ENCODE results near the gene SETX. TPM values are rescaled to one million over a fixed set of nuclear protein-coding genes. Genes with fewer than 3 reads are reported as not detected.

SETX gene
- total RNA-seq, 4 donors from 2014 or later, result 52.5 to 79.4 (median 69.7) TPM

DNA sequence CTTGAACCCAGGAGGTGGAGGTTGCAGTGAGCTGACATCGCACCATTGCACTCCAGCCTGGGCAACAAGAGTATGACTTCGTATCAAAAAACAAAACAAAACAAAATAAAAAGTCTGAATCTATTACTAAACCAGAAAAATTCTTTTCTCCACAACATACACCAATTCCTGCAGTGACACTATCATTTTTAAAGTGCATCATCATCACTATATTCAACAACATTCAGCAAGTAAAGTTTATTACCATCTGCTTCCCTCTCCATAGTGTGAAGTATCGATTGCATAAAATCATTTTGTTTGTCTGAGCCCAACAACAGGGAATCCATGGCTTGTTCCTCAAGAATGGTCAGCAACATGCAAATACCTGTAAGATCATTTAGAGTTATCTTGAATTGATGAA is 20.4 kb downstream of the SETX start:
- ATAC-seq (ENCODE audit: low FRiP score) (no peak), DNase-seq (ENCODE audit: low spot score) (no peak)
- no peak for TF ChIP-seq CTCF (IDR thresholded peaks at IDR 0.05)

DNA sequence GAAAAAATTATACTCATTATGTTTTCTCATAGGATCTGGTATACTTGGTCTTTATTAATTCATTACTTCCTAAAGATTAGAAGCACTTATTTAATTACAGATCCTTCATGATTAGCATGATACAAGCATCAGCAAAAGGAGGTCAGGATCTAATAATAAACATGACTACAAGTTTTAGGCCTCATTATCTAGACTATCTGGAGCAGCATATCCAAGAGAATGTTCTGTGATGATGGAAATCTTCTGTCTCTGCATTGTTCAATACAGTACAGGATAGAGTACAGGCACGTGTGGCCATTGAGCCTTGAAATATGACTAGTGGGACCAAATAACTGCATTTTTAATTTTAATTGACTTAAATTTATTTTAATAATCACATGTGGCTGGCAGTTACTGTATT is 21.2 kb downstream of the SETX start:
- ATAC-seq (ENCODE audit: low FRiP score) (no peak), DNase-seq (ENCODE audit: low spot score) (no peak)
- no peak for TF ChIP-seq CTCF (IDR thresholded peaks at IDR 0.05)

GRCh38 chr9:132328580-132328979 is 26.2 kb downstream of the SETX start:
- no peak for TF ChIP-seq CTCF (IDR thresholded peaks at IDR 0.05)
- ATAC-seq (ENCODE audit: low FRiP score) (no peak), DNase-seq (ENCODE audit: low spot score) (no peak)

DNA sequence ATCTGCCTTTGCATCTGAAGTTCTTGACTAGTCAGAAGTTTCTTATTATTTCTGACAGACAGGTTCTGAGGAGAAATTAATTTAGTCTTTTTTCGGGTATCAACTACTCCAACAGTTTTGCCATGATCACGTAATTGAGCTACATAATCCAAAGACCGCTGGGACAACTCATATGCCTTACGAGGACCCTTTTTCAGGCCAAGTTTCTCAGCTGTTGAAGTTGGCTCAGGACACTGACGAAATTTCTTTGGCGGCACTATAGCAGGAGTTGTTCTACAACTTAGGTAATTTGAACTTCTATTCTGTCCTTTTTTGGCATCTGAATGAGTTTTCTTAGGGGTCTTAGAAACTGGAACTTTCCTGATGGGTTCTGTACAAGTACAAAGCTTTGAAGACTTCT is 27.2 kb downstream of the SETX start:
- no peak for TF ChIP-seq CTCF (IDR thresholded peaks at IDR 0.05)
- ATAC-seq (ENCODE audit: low FRiP score), result no peak

DNA sequence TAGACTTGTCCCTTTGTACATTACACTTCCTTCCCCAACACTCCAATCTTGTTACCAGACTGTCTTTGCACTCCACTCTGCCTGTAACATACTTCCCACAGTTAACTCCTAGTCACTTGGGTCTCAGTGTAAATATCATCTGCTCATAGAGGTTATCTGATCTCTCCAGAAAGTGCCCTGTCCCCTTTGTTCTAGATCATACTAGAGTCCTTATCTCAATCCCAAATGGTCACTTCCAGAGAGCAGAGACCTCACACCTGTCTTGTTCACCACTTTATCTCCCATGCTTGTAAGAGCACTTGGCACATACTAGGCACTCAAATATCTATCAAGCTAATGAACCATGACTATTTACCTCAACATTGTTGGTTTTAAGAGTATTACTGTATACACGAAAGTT is 30.4 kb downstream of the SETX start:
- DNase-seq (ENCODE audit: low spot score) (no peak), ATAC-seq (ENCODE audit: low FRiP score) (no peak)
- TF ChIP-seq CTCF (IDR thresholded peaks at IDR 0.05), result no peak

More for the DNA sequence above, 27.2 kb downstream of the SETX start:
- DNase-seq (ENCODE audit: low spot score), result no peak

GRCh38 chr9:132319421-132320110 is 35.2 kb downstream of the SETX start:
- no peak for ATAC-seq (ENCODE audit: low FRiP score)
- no peak for DNase-seq (ENCODE audit: low spot score)
- no peak for TF ChIP-seq CTCF (IDR thresholded peaks at IDR 0.05)

- DNase-seq (ENCODE audit: low spot score), result no peak
- no peak for ATAC-seq (ENCODE audit: low FRiP score)
- TF ChIP-seq CTCF (IDR thresholded peaks at IDR 0.05), result no peak
Measured at GRCh38 chr9:132312873-132313272, 41.9 kb downstream of the SETX start.
